ENCODE data around the gene HSPB1.

DNA sequence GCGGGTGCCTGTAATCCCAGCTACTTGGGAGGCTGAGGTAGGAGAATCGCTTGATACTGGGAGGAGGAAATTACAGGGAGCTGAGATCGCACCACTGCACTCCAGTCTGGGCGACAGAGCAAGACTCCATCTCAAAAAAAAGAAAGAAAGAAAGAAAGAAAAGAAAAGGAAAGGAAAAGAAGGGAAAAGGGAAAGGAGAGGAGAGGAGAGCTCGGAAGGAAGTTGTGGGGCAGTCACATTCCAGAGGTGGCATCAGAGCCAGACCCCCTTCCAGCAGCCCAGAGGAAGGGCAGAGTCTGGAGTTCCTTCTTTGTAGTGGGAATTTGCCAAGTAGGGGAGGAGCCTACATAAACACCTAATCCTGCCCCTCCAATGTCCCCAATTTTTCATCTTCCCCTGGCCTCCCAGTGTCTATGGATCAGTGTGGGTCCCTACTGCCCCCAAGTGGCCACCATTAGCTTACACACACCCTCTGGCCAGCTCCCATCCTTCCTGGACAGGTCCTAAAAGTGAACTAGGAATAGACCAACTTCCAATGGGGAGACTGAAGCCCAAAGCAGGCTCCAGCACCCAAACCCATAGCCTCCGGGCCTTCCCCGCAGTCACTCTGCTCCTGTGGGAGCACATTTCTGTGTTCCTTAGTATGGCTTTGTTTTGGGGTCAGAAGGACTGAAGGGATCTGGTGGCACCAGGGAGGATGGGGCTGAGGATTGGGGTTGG, 39.6 kb upstream of the HSPB1 start:
- TF ChIP-seq, protein P1, sequence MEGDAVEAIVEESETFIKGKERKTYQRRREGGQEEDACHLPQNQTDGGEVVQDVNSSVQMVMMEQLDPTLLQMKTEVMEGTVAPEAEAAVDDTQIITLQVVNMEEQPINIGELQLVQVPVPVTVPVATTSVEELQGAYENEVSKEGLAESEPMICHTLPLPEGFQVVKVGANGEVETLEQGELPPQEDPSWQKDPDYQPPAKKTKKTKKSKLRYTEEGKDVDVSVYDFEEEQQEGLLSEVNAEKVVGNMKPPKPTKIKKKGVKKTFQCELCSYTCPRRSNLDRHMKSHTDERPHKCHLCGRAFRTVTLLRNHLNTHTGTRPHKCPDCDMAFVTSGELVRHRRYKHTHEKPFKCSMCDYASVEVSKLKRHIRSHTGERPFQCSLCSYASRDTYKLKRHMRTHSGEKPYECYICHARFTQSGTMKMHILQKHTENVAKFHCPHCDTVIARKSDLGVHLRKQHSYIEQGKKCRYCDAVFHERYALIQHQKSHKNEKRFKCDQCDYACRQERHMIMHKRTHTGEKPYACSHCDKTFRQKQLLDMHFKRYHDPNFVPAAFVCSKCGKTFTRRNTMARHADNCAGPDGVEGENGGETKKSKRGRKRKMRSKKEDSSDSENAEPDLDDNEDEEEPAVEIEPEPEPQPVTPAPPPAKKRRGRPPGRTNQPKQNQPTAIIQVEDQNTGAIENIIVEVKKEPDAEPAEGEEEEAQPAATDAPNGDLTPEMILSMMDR (IDR thresholded peaks at IDR 0.05; ENCODE audit: borderline replicate concordance, extremely low read depth, low read length, poor library complexity, severe bottlenecking): peak; percentile 78
- TF ChIP-seq EZH2 (IDR thresholded peaks at IDR 0.05; ENCODE audit: borderline replicate concordance, low read depth, low read length, severe bottlenecking): no peak

Measured in DND-41 (cell line).